ENCODE measurements around the gene PHF3. TPM values are rescaled to one million over a fixed set of nuclear protein-coding genes. Genes with fewer than 3 reads are reported as not detected.

Gene PHF3, protein sequence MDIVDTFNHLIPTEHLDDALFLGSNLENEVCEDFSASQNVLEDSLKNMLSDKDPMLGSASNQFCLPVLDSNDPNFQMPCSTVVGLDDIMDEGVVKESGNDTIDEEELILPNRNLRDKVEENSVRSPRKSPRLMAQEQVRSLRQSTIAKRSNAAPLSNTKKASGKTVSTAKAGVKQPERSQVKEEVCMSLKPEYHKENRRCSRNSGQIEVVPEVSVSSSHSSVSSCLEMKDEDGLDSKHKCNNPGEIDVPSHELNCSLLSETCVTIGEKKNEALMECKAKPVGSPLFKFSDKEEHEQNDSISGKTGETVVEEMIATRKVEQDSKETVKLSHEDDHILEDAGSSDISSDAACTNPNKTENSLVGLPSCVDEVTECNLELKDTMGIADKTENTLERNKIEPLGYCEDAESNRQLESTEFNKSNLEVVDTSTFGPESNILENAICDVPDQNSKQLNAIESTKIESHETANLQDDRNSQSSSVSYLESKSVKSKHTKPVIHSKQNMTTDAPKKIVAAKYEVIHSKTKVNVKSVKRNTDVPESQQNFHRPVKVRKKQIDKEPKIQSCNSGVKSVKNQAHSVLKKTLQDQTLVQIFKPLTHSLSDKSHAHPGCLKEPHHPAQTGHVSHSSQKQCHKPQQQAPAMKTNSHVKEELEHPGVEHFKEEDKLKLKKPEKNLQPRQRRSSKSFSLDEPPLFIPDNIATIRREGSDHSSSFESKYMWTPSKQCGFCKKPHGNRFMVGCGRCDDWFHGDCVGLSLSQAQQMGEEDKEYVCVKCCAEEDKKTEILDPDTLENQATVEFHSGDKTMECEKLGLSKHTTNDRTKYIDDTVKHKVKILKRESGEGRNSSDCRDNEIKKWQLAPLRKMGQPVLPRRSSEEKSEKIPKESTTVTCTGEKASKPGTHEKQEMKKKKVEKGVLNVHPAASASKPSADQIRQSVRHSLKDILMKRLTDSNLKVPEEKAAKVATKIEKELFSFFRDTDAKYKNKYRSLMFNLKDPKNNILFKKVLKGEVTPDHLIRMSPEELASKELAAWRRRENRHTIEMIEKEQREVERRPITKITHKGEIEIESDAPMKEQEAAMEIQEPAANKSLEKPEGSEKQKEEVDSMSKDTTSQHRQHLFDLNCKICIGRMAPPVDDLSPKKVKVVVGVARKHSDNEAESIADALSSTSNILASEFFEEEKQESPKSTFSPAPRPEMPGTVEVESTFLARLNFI (N-terminal part only)
- total RNA-seq = 54.2 and 61.8 TPM in 2 replicates

DNA sequence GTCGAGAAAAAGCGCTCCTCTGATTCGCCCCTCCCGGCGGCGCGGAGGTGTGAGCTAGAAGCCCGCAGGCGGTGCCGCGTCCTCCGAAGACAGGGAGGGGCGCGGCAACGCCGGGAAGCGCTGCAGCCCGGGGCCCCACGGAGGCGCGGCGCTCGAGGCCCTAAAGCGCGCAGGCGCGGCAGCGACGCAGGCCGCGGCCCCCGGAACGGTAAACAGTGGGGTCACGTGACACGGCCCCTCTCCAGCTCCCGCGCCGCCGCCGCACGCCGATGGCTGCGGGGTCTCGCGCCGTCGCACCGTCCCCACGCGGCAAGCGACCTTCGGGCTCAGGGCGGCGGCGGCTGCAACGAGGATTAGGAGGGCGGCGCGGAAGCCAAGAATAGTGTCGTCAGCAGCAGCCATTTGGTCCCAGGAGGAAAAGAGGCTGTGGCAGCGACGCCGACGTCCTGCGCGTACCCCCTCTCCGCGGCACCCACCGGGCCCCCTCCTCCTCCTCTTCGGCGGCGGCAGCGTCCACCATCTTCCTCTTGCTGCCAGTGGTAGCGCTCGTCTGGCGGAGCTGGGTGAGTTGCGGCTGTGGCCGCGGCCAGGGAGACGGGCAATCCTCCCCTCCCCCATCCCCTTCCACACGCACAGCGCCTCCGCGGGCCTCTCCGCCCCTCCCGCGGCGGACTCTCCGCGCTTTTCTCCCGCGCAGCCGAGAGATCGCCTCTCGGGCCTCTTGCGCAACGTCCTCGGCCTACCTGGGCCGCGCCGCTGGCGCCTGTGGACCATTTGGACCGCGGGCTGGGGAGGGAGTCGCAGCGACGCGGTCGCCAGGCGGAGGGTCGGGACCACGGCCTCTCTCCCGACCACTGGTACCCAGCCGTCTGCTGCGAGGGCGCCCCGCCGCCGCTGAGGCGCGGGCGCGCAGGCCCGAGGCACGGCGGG, at the start of gene PHF3:
Gene PHF3, plus strand, starts transcription at position 215 of the 930 bp plus-strand sequence. CDS start 10,750 bp downstream, outside the sequence.

Other genes starting within 250 kb of the PHF3 start
- gene PTP4A1, start 63.3 kb upstream of the PHF3 start, total RNA-seq = 116 and 131 TPM in 2 replicates